ENCODE data around the gene AP3S1. TPM values are rescaled to one million over a fixed set of nuclear protein-coding genes. Genes with fewer than 3 reads are reported as not detected.

The AP3S1 gene
- total and polyA plus RNA-seq, 2 of the 13 experiments (the other 11 are each of a cell fraction or from before 2014, with no cell fraction given) = 50.5 to 85.9 TPM

DNA sequence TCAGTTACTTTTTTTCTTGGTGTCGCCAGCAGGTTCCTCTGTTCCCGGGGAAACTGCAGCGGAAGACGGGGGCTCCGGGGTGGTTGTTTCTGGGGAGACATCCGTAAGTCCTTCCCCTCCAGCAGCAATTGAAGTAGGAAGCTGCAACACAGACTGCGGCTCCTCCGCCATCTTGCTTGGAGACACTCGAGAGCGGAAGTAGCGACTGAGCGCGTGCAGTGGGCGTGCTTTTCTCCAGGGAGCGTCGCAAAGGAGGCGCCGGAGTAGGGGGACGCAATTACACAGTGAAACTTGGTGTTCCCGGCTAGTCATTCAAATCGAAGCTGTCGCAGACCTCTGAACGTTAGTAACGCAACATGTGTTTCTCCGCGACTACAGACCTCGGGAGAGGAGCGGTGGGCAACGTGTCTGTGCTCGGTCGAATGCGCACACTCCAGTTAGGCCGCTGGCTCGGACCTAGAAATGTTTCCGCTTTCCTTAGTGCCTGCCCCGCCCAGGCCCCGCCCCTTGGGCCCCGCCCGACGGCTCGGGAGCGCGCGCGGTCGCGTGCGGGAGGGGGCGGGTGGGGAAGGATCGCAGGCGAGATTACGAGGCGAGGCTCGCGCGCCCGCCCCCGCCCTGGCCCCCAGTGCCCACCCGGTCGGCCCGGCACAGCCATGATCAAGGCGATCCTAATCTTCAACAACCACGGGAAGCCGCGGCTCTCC, at the start of gene AP3S1, which contains the start of gene ATG12 (continued):
- TF ChIP-seq TAF1 (CRISPR knock-in tag; IDR thresholded peaks at IDR 0.05) (peak; percentile 96), FOXA1 (IDR thresholded peaks at IDR 0.05) (no peak), FOXA1 (CRISPR knock-in tag; IDR thresholded peaks at IDR 0.05) (peak; percentile 28; the same call in 1 of the 2 replicates), RCOR2 (CRISPR knock-in tag; IDR thresholded peaks at IDR 0.05) (peak; percentile 54; the same call in 1 of the 2 replicates), ZNF619 (CRISPR knock-in tag; IDR thresholded peaks at IDR 0.05) (no peak; the same call in 1 of the 2 replicates), XRCC5 (optimal IDR thresholded peaks at IDR 0.05; ENCODE audit: low read length) (no peak), SNAPC2 (CRISPR knock-in tag; IDR thresholded peaks at IDR 0.05) (no peak), ZNF83 (CRISPR knock-in tag; IDR thresholded peaks at IDR 0.05; ENCODE audit: borderline replicate concordance) (no peak), THYN1 (CRISPR knock-in tag; IDR thresholded peaks at IDR 0.05; ENCODE audit: borderline replicate concordance, low read depth) (no peak), ZNF331 (CRISPR knock-in tag; IDR thresholded peaks at IDR 0.05) (peak; percentile 83), RARG (CRISPR knock-in tag; IDR thresholded peaks at IDR 0.05; ENCODE audit: low read depth) (no peak), MIER2 (CRISPR knock-in tag; IDR thresholded peaks at IDR 0.05) (peak; percentile 70; the same call in 1 of the 2 replicates), NR2F6 (IDR thresholded peaks at IDR 0.05) (no peak), NR2F6 (CRISPR knock-in tag; IDR thresholded peaks at IDR 0.05) (no peak), KMT2B (CRISPR knock-in tag; IDR thresholded peaks at IDR 0.05) (peak; percentile 90), ZNF263 (CRISPR knock-in tag; IDR thresholded peaks at IDR 0.05) (peak; percentile 10; the same call in 1 of the 2 replicates), EEA1 (CRISPR knock-in tag; IDR thresholded peaks at IDR 0.05; ENCODE audit: borderline replicate concordance) (no peak), TP53 (CRISPR knock-in tag; conservative IDR thresholded peaks at IDR 0.05) (0 out of 2 replicates have a peak, but pooled peaks have one; percentile 34)
- TF ChIP-seq, protein P1, sequence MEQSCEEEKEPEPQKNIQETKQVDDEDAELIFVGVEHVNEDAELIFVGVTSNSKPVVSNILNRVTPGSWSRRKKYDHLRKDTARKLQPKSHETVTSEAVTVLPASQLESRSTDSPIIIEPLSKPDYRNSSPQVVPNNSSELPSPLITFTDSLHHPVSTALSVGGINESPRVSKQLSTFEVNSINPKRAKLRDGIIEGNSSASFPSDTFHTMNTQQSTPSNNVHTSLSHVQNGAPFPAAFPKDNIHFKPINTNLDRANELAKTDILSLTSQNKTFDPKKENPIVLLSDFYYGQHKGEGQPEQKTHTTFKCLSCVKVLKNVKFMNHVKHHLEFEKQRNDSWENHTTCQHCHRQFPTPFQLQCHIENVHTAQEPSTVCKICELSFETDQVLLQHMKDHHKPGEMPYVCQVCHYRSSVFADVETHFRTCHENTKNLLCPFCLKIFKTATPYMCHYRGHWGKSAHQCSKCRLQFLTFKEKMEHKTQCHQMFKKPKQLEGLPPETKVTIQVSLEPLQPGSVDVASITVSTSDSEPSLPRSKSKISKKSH (CRISPR knock-in tag; IDR thresholded peaks at IDR 0.05; ENCODE audit: borderline replicate concordance) = peak; percentile 66; the same call in 1 of the 2 replicates
- TF ChIP-seq, protein P2, sequence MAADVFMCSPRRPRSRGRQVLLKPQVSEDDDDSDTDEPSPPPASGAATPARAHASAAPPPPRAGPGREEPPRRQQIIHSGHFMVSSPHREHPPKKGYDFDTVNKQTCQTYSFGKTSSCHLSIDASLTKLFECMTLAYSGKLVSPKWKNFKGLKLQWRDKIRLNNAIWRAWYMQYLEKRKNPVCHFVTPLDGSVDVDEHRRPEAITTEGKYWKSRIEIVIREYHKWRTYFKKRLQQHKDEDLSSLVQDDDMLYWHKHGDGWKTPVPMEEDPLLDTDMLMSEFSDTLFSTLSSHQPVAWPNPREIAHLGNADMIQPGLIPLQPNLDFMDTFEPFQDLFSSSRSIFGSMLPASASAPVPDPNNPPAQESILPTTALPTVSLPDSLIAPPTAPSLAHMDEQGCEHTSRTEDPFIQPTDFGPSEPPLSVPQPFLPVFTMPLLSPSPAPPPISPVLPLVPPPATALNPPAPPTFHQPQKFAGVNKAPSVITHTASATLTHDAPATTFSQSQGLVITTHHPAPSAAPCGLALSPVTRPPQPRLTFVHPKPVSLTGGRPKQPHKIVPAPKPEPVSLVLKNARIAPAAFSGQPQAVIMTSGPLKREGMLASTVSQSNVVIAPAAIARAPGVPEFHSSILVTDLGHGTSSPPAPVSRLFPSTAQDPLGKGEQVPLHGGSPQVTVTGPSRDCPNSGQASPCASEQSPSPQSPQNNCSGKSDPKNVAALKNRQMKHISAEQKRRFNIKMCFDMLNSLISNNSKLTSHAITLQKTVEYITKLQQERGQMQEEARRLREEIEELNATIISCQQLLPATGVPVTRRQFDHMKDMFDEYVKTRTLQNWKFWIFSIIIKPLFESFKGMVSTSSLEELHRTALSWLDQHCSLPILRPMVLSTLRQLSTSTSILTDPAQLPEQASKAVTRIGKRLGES (CRISPR knock-in tag; IDR thresholded peaks at IDR 0.05; ENCODE audit: borderline replicate concordance) = peak; percentile 75; the same call in 1 of the 2 replicates
- TF ChIP-seq, protein P3, sequence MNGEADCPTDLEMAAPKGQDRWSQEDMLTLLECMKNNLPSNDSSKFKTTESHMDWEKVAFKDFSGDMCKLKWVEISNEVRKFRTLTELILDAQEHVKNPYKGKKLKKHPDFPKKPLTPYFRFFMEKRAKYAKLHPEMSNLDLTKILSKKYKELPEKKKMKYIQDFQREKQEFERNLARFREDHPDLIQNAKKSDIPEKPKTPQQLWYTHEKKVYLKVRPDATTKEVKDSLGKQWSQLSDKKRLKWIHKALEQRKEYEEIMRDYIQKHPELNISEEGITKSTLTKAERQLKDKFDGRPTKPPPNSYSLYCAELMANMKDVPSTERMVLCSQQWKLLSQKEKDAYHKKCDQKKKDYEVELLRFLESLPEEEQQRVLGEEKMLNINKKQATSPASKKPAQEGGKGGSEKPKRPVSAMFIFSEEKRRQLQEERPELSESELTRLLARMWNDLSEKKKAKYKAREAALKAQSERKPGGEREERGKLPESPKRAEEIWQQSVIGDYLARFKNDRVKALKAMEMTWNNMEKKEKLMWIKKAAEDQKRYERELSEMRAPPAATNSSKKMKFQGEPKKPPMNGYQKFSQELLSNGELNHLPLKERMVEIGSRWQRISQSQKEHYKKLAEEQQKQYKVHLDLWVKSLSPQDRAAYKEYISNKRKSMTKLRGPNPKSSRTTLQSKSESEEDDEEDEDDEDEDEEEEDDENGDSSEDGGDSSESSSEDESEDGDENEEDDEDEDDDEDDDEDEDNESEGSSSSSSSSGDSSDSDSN (CRISPR knock-in tag; IDR thresholded peaks at IDR 0.05) = no peak
- TF ChIP-seq, protein P4, sequence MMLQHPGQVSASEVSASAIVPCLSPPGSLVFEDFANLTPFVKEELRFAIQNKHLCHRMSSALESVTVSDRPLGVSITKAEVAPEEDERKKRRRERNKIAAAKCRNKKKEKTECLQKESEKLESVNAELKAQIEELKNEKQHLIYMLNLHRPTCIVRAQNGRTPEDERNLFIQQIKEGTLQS (CRISPR knock-in tag; IDR thresholded peaks at IDR 0.05) = no peak
- TF ChIP-seq, protein P5, sequence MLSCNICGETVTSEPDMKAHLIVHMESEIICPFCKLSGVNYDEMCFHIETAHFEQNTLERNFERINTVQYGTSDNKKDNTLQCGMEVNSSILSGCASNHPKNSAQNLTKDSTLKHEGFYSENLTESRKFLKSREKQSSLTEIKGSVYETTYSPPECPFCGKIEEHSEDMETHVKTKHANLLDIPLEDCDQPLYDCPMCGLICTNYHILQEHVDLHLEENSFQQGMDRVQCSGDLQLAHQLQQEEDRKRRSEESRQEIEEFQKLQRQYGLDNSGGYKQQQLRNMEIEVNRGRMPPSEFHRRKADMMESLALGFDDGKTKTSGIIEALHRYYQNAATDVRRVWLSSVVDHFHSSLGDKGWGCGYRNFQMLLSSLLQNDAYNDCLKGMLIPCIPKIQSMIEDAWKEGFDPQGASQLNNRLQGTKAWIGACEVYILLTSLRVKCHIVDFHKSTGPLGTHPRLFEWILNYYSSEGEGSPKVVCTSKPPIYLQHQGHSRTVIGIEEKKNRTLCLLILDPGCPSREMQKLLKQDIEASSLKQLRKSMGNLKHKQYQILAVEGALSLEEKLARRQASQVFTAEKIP (CRISPR knock-in tag; IDR thresholded peaks at IDR 0.05; ENCODE audit: borderline replicate concordance) = no peak

Measured in HepG2 (cell line).